OCI-M1 (cell line): Measurements from ENCODE around the gene STARD8.
"Not testable (repeated sequence)": the region's sequence is repeated elsewhere in the genome, so short reads cannot be mapped to it uniquely, and the experiment has no call there.

Source experiments
- DNase-seq: peaks from one replicate; lab custom pipeline; 2025; lab: John Stamatoyannopoulos, UW

Gene STARD8

GRCh38 chrX:68717663-68718442, 70.4 kb downstream of the STARD8 start:
- DNase-seq, result no peak

- no peak for DNase-seq
These were observed 71.0 kb downstream of the STARD8 start for GRCh38 chrX:68718443-68718820.

- DNase-seq, result no peak
These were observed 71.9 kb downstream of the STARD8 start for GRCh38 chrX:68719181-68719903.

- no peak for DNase-seq
These were observed 72.6 kb downstream of the STARD8 start for GRCh38 chrX:68719904-68720614.

GRCh38 chrX:68720851-68721250, 73.4 kb downstream of the STARD8 start:
- DNase-seq, result no peak

GRCh38 chrX:68721546-68721945, 74.1 kb downstream of the STARD8 start:
- no peak for DNase-seq

- DNase-seq, result no peak
These were observed 74.8 kb downstream of the STARD8 start for GRCh38 chrX:68721991-68722860.

- no peak for DNase-seq
These were observed 76.2 kb downstream of the STARD8 start for GRCh38 chrX:68723491-68724155.

- DNase-seq, result no peak
These were observed 77.1 kb downstream of the STARD8 start for GRCh38 chrX:68724531-68725020.

GRCh38 chrX:68725756-68726365, 78.4 kb downstream of the STARD8 start:
- DNase-seq, result no peak

GRCh38 chrX:68726366-68726765, 78.9 kb downstream of the STARD8 start:
- no peak for DNase-seq

- DNase-seq, result no peak
These were observed 80.2 kb downstream of the STARD8 start for GRCh38 chrX:68727696-68728095.

- DNase-seq, result no peak
These were observed 80.7 kb downstream of the STARD8 start for GRCh38 chrX:68728186-68728585.

- DNase-seq, result no peak
These were observed 83.8 kb downstream of the STARD8 start for GRCh38 chrX:68731254-68731653.

- DNase-seq, result peak; percentile 75
These were observed 85.5 kb downstream of the STARD8 start for GRCh38 chrX:68732906-68733493.

- DNase-seq, result no peak
These were observed 87.8 kb downstream of the STARD8 start for GRCh38 chrX:68735266-68735665.

GRCh38 chrX:68741864-68742263, 94.4 kb downstream of the STARD8 start:
- DNase-seq, result not testable (repeated sequence)

GRCh38 chrX:68743754-68744153, 96.3 kb downstream of the STARD8 start:
- DNase-seq, result peak; percentile 1

- no peak for DNase-seq
These were observed 99.5 kb downstream of the STARD8 start for GRCh38 chrX:68746988-68747387.

GRCh38 chrX:68748030-68748429, 100.6 kb downstream of the STARD8 start:
- DNase-seq, result no peak
